RPMI7951 (cell line): Measurements from ENCODE around the gene ALDH16A1. TPM values are rescaled to one million over a fixed set of nuclear protein-coding genes. Genes with fewer than 3 reads are reported as not detected.
"Not testable (repeated sequence)": the region's sequence is repeated elsewhere in the genome, so short reads cannot be mapped to it uniquely, and the experiment has no call there.

Source experiments
- DNase-seq: peaks from one replicate; pipeline ENCODE4 v3.0.0-alpha.2; 2012; ENCODE audit warnings: low read depth
- total RNA-seq: library from RNA; depleted of rRNA; stranded (reverse); fragments of >200 nt; shearing (Covaris generic); gene quantifications from 2 replicates; pipeline ENCODE4 v1.2.3, GENCODE V29; 2014

Gene ALDH16A1
- total RNA-seq, 1 experiment from 2014 or later = 12.9 TPM

GRCh38 chr19:49463960-49464740 lies 11.1 kb downstream of the ALDH16A1 start:
- no peak for DNase-seq

GRCh38 chr19:49465371-49465770 lies 12.3 kb downstream of the ALDH16A1 start:
- DNase-seq = no peak

GRCh38 chr19:49468199-49468598 lies 15.2 kb downstream of the ALDH16A1 start:
- no peak for DNase-seq

- DNase-seq = peak; percentile 67
These were observed 15.9 kb downstream of the ALDH16A1 start for GRCh38 chr19:49468746-49469447.

- DNase-seq = peak; percentile 64
These were observed 17.0 kb downstream of the ALDH16A1 start for GRCh38 chr19:49469828-49470614.

GRCh38 chr19:49470615-49470978 lies 17.6 kb downstream of the ALDH16A1 start:
- no peak for DNase-seq

GRCh38 chr19:49472936-49473335 lies 19.9 kb downstream of the ALDH16A1 start:
- no peak for DNase-seq

- DNase-seq = not testable (repeated sequence)
These were observed 20.5 kb downstream of the ALDH16A1 start for GRCh38 chr19:49473501-49473867.

GRCh38 chr19:49473868-49474541 lies 21.0 kb downstream of the ALDH16A1 start, which contains the start of gene FLT3LG:
Gene FLT3LG, plus strand, starts transcription at chr19:49474215. Its CDS starts 425 bp downstream, at chr19:49474640.
- peak; percentile 83 for DNase-seq

GRCh38 chr19:49474542-49474924 lies 21.5 kb downstream of the ALDH16A1 start:
- DNase-seq = no peak

GRCh38 chr19:49475191-49475917 lies 22.3 kb downstream of the ALDH16A1 start:
- DNase-seq = no peak

GRCh38 chr19:49475995-49476880 lies 23.2 kb downstream of the ALDH16A1 start:
- no peak for DNase-seq

- DNase-seq = no peak
These were observed 27.1 kb downstream of the ALDH16A1 start for GRCh38 chr19:49479975-49480628.

GRCh38 chr19:49481020-49481683 lies 28.1 kb downstream of the ALDH16A1 start:
- DNase-seq = no peak

GRCh38 chr19:49486232-49486631 lies 33.2 kb downstream of the ALDH16A1 start:
- no peak for DNase-seq

- no peak for DNase-seq
These were observed 33.8 kb downstream of the ALDH16A1 start for GRCh38 chr19:49486710-49487276.

GRCh38 chr19:49487277-49488045 lies 34.4 kb downstream of the ALDH16A1 start, which contains the start of gene RPL13A:
Gene RPL13A, plus strand, starts transcription at chr19:49487608. Its CDS starts 22 bp downstream, at chr19:49487630.
- DNase-seq = peak; percentile 99
